HG02870 (cell line): ENCODE data around the gene SERPINA3.
"Not testable (repeated sequence)": the region's sequence is repeated elsewhere in the genome, so short reads cannot be mapped to it uniquely, and the experiment has no call there.

Source experiments
- ATAC-seq: cut with Tn5 transposase; IDR thresholded peaks from one replicate; pipeline ENCODE4 v1.9.1; 2021; ENCODE audit warnings: mild to moderate bottlenecking, moderate library complexity; ENCODE audit not compliant: unreplicated experiment

Gene SERPINA3

DNA sequence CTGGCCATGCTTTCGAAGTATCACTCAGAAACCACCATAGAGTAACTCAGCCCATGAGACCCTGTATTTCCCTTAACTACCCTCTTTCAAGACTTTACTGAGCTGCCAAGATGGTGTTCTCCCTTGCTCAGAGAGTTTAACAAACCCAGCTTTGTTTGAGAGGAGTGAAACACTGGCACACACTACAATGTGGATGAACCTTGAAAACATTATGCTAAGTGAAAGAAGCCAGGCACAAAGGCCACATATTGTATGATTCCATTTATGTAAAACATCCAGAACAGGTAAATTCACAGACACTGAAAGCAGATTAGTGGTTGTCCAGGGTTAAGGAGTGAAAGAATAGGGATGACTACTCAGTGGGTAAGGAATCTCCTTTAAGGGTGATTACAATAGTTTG lies 18.9 kb downstream of the SERPINA3 start:
- no peak for ATAC-seq

DNA sequence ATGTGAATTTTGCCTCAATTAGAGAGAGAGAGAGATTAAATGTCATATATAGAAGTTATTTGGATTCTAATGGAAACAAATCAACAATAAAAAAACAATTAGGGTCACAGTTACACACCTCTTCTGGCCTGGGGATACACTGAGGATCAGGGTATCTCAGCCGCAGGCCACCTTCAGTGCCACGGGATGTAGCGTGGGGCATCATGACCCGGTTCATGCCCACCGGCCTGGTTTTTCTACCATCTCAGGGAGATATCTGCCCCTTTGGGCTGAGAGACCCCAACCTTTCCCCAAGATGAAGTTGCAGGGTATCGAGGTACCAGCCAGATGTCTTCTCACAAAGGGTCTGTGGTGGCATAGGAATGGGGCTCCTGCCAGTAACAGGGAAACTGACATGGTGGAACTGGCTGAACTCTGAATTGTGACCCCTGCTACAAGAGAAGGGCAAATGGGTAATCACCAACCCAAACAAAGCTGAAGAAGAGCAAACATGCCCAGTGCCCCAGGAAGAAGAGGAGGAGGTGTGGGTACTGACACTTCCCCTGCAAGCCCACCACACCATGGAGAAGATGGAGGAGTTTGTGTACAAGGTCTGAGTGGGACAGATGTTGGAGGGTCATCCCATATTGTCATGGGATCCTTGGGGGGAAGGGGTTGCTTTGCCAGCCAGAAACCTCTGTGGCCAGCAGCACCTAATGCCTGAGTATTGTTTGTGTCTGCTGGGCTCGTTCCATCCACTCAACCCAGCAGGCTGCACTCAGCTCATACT lies 19.5 kb downstream of the SERPINA3 start:
- ATAC-seq: no peak

DNA sequence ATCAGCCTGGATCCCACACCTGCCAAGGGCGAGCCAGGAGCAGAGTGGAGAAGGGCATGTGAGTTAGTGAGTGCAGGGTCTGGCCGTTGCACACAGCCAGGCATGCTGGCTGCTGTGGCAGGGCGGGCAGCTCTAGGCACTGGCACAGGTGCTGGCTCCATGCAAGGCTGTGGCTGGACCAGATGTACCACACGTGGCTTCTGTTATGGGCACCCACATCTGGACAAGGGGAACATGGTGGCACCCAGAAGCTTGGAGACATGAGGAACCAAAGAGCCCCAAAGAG lies 20.1 kb downstream of the SERPINA3 start:
- no peak for ATAC-seq

DNA sequence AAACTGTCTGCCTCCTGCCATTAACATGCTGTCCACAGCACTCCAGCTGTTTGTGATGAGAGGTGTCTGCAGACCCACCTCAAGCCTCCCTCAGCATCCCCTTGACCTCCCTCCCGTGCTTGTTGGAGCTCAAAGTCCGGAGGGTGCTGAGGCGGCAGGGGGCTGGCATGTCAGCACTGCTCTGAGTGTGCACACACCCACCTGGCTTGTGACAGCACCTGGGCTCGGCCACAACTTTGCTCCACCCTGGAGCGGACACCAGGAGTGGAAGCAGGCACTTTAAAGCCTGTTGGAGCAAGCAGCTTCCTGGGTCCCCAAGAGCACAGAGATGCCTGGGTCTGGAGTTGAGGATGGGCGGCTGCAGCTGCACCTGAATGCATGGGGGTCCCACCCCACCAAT lies 20.9 kb downstream of the SERPINA3 start:
- ATAC-seq: no peak

DNA sequence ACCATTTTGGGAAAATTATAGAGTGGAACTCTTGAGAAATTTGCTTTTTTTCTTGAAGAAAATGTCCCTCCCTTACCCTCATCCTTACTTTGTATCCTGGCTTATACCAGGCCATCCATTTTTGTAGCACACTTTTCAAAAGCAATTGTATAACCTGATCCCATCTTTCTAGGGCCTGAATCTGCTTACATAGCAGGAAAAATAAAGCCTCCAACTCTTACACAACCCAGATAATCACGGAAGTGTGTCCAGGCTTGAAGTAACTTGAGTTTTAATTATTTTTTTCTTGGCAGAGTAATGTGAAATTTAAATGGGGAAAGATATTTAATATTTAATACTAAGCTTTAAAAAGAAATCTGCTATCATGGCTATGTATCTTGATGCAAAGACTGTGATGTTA lies 23.0 kb downstream of the SERPINA3 start:
- ATAC-seq: no peak

DNA sequence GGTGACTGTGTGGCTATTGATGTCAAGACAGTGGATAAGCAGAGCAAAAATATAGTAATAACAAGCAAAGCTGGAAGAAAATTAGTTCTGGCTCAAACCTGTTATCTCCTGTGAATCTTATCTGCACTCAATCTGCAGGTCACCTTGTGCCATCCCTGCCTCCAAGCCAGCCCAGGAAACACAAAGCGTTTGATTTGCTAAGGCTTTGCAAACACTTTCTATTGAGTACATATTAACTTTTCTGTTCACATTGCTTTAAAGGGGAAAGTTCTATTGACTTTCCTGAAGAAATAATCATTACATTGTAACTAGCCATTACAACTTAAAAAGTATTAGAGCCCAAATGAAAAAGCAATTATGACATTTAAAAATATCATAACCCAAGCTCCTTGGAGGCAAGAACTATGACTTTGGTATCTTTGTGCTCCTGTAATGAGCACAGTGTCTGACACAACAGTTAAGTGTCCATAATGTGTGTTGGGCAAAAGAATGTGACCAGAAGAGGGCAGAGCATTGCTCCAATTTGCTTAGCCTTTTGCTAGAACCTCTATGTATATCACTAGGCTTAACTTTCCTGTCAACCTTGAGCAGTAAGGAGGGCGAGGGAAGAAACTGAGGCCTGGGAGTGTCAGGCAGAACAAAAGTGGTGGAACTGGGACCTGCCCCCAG lies 24.7 kb downstream of the SERPINA3 start:
- ATAC-seq: no peak

DNA sequence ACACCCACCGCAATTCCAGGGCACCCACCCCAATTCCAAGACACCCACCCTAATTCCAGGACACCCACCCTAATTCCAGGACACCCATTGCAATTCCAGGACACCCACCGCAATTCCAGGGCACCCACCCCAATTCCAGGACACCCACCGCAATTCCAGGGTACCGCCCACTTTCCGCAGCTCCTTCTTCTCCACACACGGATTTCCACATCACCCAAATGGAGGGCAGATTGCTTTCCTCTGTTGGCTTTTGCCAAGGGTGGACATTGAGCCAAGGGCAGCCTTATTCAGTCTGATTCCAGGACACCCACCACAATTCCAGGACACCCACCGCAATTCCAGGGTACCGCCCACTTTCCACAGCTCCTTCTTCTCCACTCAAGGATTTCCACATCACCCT lies 25.6 kb downstream of the SERPINA3 start:
- ATAC-seq: not testable (repeated sequence)

DNA sequence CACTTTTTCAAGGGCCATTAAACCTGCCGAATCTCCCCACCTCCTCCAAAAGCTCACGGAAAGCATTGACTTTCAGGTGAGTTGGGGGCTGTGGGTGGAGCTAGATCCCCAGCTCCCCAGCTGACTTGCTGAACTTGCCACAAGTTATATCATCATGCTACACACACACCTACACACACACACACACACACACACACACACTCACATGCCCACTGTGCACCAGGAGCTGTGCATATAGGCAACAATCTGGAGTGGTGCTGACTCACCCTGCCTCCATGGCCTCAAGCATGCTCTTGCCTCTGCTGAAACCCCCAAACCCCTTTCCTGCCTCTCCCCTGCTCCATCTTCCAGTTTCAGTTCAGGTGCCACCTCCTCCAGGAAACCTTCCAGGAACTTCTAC lies 26.1 kb downstream of the SERPINA3 start:
- no peak for ATAC-seq

DNA sequence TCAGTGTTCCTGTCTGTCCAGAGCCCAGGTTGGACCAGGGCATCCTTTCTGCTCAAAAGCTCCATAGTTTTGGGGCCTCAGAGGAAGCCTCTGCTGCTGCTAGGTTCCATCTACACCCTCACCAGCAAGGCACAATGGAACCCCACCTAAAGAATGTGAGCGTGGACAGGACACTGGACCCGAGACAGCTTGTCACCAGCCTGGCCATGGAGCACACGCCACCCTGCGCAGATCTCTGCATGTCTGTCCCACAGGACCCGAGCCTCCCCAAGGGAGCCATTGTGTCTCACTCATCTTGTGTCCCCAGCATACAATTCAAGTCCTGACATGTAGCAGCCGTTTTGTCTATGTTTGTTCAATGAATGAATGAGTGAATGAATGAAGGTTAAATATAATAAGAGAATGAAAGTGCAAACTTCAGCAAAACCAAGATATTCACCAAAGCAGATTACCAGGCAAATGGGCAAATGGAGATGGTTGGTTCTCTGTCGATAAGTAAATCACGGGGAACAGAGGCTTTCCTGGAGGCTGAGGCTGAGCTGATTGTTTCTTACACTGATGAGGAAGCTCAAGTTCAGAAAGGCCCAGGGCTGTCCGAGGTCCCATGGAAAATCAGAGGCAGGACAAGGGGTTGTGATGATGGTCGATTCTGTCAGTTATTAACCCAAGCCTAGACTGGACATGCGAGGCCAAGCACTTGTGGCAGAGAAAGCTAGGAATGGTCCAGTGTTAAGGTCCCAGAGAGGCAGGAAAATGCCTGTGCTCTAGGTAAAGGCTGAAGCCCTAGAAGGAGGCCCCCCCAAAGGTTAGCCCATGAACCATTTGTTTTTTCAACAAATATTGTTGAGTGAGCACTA lies 27.0 kb downstream of the SERPINA3 start:
- no peak for ATAC-seq

DNA sequence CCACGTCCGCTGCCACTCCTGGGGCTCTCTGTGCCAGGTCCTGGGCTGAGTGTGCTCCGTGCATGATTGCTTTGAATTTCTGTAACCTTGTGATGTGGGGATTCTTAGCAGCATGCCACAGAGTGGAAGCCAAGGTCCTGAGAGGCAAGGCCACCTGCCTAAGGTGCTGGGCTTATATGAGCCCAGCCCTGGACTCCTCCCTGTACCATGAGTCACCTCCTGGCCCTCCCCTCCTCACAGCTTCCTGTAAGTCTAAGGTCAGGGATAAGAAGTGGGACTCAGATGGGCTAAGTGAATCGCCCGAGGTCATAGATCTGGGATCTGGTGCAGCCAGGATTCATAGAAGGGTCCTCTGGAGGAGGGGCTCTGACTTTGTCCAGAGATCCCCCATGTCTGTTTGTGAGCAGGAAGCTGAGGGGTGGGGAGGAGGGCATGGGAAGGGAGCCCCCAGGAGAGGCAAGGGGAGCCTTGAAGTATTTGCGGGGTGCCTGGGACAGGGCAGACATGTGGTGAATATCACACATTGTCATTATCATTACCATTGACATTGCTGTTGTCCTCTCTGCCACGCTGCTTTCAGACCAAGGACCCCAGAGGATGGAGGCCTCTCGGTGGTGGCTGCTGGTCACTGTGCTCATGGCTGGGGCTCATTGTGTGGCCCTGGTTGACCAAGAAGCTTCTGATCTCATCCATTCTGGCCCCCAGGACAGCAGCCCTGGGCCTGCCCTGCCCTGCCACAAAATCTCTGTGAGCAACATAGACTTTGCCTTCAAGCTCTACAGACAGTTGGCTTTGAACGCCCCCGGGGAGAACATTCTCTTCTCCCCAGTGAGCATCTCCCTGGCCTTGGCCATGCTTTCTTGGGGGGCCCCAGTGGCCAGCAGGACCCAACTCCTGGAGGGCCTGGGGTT lies 28.8 kb downstream of the SERPINA3 start:
- no peak for ATAC-seq

DNA sequence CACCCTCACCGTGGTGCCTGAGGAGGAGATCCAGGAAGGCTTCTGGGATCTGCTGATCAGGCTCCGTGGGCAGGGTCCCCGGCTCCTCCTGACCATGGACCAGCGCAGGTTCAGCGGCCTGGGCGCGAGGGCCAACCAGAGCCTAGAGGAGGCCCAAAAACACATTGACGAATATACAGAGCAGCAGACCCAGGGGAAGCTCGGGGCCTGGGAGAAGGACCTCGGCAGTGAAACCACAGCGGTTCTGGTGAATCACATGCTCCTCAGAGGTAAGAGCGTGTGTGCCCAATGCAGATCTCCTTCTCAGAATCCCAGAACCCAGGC lies 29.4 kb downstream of the SERPINA3 start:
- no peak for ATAC-seq

DNA sequence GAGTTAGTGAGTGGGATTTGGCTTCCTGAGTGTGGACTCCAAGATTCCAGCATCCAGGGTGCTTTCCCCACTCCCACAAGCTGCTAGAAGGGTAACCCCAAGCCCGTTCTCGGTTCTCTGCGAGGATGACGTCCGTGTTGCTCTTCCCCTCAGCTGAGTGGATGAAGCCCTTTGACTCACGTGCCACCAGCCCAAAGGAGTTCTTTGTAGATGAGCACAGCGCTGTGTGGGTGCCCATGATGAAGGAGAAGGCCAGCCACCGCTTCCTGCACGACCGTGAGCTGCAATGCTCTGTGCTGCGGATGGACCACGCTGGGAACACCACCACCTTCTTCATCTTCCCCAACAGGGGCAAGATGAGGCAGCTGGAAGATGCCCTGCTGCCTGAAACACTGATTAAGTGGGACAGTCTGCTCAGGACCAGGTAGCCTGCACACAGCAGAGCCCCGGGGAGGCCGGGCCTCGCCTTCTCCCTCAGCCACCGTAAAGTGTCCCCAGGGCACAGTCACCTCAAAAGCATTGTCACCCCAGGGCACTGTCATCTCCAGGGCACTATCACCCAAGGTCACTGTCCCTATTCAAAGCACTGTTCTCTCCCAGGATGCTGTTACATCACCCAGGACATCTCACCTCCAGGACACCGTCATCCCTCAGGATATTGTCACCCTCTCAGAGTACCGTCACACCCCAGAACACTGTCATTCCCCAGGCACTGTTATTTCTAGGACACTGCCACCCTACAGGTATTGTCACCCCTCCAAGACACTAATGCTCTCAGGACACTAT lies 31.3 kb downstream of the SERPINA3 start:
- no peak for ATAC-seq

DNA sequence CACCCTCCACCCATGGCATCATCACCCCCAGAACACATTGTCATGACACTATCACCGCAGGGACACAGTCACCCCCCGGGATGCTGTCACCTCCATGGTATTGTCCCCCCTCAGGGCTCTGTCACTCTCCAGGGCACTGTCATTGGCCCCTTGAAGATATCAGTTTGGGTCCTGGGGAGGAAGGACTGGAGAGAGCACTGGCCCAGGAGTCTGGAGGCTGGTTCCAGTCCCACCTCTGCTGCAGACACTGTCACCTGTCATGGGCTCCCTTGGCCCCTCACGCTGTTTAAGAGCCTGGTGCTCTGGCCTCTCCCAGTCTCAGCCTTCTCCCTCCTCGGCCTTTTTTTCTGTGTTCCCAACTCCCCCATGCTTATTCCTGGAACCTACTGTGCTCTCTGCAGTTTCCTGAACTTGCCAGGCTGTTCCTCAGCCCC lies 31.9 kb downstream of the SERPINA3 start:
- ATAC-seq: no peak

DNA sequence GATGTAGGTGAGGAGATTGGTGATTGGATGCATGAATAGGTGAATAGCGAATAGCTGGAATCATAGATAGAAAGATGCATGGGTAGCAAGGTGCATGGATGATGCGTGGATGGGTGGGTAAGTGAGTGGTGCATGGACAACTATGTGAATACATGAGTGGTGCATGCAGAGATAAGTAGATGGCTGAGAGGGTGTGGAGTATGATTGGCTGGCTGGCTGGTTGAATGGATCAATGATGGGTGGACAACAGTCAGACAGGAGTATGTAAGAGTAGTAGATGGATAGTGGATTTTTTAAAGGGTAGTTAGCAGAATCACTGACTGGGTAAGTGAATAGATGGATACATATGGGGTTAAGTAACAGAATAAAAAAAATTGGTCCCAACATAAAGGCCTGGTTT lies 33.9 kb downstream of the SERPINA3 start:
- no peak for ATAC-seq

DNA sequence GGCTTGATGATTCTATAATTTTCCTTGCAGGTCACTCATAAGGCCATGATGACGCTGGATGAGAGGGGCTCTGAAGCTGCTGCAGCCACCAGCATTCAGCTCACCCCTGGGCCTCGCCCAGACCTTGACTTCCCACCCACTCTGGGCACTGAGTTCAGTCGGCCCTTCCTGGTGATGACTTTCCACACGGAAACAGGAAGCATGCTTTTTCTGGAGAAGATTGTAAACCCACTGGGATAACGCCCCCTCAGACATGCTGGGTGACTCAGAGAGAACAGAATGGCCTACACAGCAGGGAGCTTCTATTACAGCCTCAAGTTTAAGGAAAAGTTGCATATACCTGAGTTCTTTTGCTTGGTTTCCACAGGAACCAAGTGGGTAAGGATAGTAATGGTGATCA lies 34.3 kb downstream of the SERPINA3 start:
- no peak for ATAC-seq

DNA sequence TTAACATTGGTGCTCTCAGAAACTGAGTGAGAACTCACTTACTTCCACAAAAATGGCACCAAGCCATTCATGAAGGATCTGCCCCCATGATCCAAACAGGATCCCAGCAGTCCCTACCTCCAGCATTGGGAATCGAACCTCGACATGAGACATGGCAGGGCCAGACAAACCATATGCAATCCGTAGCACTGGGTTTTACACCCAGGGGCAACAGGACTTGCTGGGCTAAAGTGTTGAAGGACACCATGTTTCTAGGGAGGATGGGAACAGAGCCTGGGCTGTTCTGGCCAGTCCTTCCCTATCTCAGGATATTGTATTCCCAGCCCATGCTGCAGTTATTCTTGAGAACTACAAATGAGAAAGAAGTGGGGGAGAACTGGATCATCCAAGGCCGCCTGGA lies 36.6 kb downstream of the SERPINA3 start:
- no peak for ATAC-seq

DNA sequence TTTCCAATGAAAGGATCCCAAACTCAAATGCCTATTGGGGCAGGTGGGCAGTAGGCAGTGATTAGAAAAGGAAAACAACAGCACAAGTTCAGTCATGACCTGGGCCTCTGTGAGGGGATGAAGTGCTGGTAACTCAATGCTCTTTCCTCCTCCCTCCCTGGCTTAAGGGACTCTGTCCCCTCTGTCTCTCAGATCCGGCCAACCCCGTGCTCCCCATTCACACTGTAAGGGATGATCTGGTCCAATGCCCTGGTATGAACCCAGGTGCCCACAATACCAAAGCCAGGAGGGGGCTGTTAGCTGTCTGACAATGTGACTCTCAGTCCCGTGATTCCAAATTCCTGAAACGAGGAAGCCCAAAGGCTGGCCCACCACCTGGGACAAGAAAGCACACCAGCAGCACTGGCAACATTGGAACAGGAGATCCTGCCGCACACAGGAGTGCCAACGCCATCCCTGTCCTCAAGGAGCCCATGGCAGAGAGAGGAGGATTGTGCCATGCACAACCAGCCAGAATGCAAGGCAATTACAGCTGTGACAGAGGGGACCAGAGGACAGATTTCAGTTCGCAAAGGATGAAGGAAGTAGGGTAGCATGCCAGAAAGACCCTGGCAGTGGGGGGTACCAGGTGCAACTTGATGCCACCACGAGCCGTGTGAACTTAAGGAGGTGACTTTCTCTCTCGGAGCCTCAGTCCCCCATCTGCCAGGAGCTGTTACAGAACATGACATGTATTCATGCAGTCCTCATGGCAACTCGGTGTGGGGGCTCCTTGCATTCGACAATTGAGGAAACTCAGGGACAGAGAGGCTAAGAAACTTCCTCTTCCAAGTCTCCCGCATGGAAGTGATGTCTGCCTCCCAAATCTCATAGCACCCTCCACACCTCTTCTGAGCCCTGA lies 37.6 kb downstream of the SERPINA3 start:
- ATAC-seq: no peak

DNA sequence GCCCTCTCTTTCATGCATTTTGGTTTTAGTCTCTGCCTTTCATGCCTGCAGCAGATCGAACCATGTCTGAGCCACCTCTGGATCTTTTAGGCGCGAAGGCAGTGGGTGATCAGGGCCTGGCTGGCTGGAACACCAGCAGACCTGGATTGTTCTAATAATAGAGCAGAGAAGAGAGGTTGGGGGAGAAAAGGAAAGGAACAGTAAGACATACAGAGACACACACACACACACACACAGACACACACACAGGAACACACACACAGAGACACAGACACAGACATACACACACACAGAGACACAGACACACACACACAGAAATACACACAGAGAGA lies 38.2 kb downstream of the SERPINA3 start:
- ATAC-seq: no peak
